ENCODE data around the gene FERMT1. TPM values are rescaled to one million over a fixed set of nuclear protein-coding genes. Genes with fewer than 3 reads are reported as not detected.

FERMT1 gene
- total RNA-seq, 4 donors from 2014 or later: under 0.01 to 8.5 (median 4.2) TPM

GRCh38 chr20:6074784-6075183, 48.0 kb downstream of the FERMT1 start:
- H3K36me3 ChIP-seq: no peaks in the 10 kb centered on the region
- H3K9me3 ChIP-seq: no peaks in the 10 kb centered on the region
- no peaks in the 10 kb centered on the region for H3K27me3 ChIP-seq
- intact Hi-C loops (cut with DNase I; ENCODE audit: low total_unique reads): loop anchor here (10.0 kb wide), 1 partner anchor 550 kb away; no protein-coding TSS in a partner anchor
- TF ChIP-seq POLR2A (IDR thresholded peaks at IDR 0.05) (no peak), CTCF (IDR thresholded peaks at IDR 0.05) (no peak)
- DNase-seq: no peak
- H3K27ac ChIP-seq: no peak overlapping the region
- no peaks in the 10 kb centered on the region for H3K4me1 ChIP-seq
- H3K4me3 ChIP-seq: no peak overlapping the region

DNA sequence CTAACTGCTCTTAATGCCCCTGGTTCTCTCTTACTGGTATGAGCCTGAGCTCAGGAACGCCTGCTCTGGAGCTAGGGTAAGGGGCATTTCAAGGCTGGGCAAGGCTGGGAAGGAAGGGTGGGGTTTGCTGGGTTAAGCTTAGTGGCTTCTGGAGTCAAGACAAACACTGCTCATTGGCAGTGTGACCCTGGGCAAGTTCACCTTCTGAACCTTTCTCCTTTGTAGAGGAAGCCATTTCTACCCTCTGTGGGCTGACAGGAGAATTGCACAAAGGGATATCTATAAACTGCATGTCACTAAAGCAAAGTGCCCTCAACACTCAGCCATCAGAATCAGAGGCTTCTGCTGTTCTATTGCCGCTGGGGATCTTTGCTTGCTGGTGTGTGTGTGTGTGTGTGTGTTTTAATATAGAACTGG, 48.7 kb downstream of the FERMT1 start:
- H3K36me3 ChIP-seq: no peaks in the 10 kb centered on the region
- intact Hi-C loops (cut with DNase I; ENCODE audit: low total_unique reads): loop anchor here (10.0 kb wide), 1 partner anchor 549 kb away; no protein-coding TSS in a partner anchor
- H3K27ac ChIP-seq: no peak overlapping the region
- H3K27me3 ChIP-seq: no peaks in the 10 kb centered on the region
- H3K9me3 ChIP-seq: no peaks in the 10 kb centered on the region
- no peak for DNase-seq
- H3K4me3 ChIP-seq: no peak overlapping the region
- no peaks in the 10 kb centered on the region for H3K4me1 ChIP-seq
- TF ChIP-seq POLR2A (IDR thresholded peaks at IDR 0.05) (no peak), CTCF (IDR thresholded peaks at IDR 0.05) (no peak)

GRCh38 chr20:6070829-6071695, 51.8 kb downstream of the FERMT1 start:
- Histone ChIP-seq H3K9me3 (no peaks in the 10 kb centered on the region), H3K27me3 (no peaks in the 10 kb centered on the region), H3K36me3 (no peaks in the 10 kb centered on the region), H3K4me3 (no peak overlapping the region), H3K27ac (no peak overlapping the region), H3K4me1 (no peaks in the 10 kb centered on the region)
- TF ChIP-seq POLR2A (IDR thresholded peaks at IDR 0.05) (no peak), CTCF (IDR thresholded peaks at IDR 0.05) (no peak)
- no peak for DNase-seq
- intact Hi-C loops (cut with DNase I; ENCODE audit: low total_unique reads): loop anchor here (10.0 kb wide), 1 partner anchor 546 kb away; no protein-coding TSS in a partner anchor

DNA sequence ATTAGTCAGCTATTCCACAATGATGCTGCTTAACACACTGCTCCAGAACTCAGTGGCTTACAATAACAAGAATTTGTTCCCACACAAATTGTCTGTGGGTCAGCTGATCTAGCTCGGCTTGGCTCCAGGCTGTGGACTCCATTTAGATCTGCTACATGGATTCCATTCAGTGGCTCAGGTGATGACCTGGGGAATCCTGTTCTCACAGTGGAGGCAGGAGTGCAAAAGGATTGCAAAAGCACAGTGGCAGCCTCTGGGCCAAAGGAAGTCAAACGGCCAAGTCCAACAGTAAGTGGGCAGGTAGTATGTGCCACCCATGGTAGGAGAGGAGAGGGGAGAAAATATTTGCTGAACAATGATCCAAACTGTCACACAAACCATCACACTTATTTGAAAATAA, 53.2 kb downstream of the FERMT1 start:
- intact Hi-C loops (cut with DNase I; ENCODE audit: low total_unique reads): loop anchor here (10.0 kb wide), 1 partner anchor 545 kb away; no protein-coding TSS in a partner anchor
- no peak for DNase-seq
- no peak overlapping the region for H3K27ac ChIP-seq
- TF ChIP-seq CTCF (IDR thresholded peaks at IDR 0.05) (no peak), POLR2A (IDR thresholded peaks at IDR 0.05) (no peak)
- H3K4me3 ChIP-seq: no peak overlapping the region
- H3K9me3 ChIP-seq: no peaks in the 10 kb centered on the region
- H3K36me3 ChIP-seq: no peaks in the 10 kb centered on the region
- H3K27me3 ChIP-seq: no peaks in the 10 kb centered on the region
- no peaks in the 10 kb centered on the region for H3K4me1 ChIP-seq

GRCh38 chr20:6067763-6068318, 55.0 kb downstream of the FERMT1 start:
- intact Hi-C loops (cut with DNase I; ENCODE audit: low total_unique reads): no loop called here
- no peak for DNase-seq
- Histone ChIP-seq H3K4me1 (no peaks in the 10 kb centered on the region), H3K4me3 (no peak overlapping the region), H3K27ac (no peak overlapping the region), H3K27me3 (no peaks in the 10 kb centered on the region), H3K36me3 (no peaks in the 10 kb centered on the region), H3K9me3 (no peaks in the 10 kb centered on the region)
- TF ChIP-seq POLR2A (IDR thresholded peaks at IDR 0.05) (no peak), CTCF (IDR thresholded peaks at IDR 0.05) (no peak)
